VCaP (cell line): ENCODE data around the gene DCDC2.

Source experiments
- H3K27ac ChIP-seq: fragments of 450-650 bp; 2 replicates; pipeline ENCODE4 v1.5.1; 2017
- CTCF ChIP-seq: fragments of 450-650 bp; conservative IDR thresholded peaks from 2 replicates; pipeline ENCODE4 v1.5.1; 2017; ENCODE audit warnings: mild to moderate bottlenecking, moderate library complexity

Gene DCDC2

GRCh38 chr6:24188578-24189080, 169.2 kb downstream of the DCDC2 start:
- no peak overlapping the region for H3K27ac ChIP-seq
- TF ChIP-seq CTCF: no peak

- H3K27ac ChIP-seq: no peak overlapping the region
- no peak for TF ChIP-seq CTCF
Observed at GRCh38 chr6:24187965-24188577, 169.8 kb downstream of the DCDC2 start.

GRCh38 chr6:24186349-24186748, 171.5 kb downstream of the DCDC2 start:
- TF ChIP-seq CTCF: no peak
- H3K27ac ChIP-seq: no peak overlapping the region

- no peak overlapping the region for H3K27ac ChIP-seq
- TF ChIP-seq CTCF: no peak
Observed at GRCh38 chr6:24183584-24183983, 174.3 kb downstream of the DCDC2 start.

- TF ChIP-seq CTCF: no peak
- no peak overlapping the region for H3K27ac ChIP-seq
Observed at GRCh38 chr6:24157886-24158285, 200.0 kb downstream of the DCDC2 start.

- no peak for TF ChIP-seq CTCF
Observed at GRCh38 chr6:24154121-24154520, 203.7 kb downstream of the DCDC2 start.

GRCh38 chr6:24152014-24152413, 205.8 kb downstream of the DCDC2 start:
- no peak for TF ChIP-seq CTCF
- no peak overlapping the region for H3K27ac ChIP-seq

More at GRCh38 chr6:24154121-24154520, 203.7 kb downstream of the DCDC2 start:
- no peak overlapping the region for H3K27ac ChIP-seq
